ENCODE results near the gene TRMT112.
A peak's percentile ranks its signal among the peaks of the same experiment; 100 is the strongest.
"Not testable (repeated sequence)": the region's sequence is repeated elsewhere in the genome, so short reads cannot be mapped to it uniquely, and the experiment has no call there.

Gene TRMT112

DNA sequence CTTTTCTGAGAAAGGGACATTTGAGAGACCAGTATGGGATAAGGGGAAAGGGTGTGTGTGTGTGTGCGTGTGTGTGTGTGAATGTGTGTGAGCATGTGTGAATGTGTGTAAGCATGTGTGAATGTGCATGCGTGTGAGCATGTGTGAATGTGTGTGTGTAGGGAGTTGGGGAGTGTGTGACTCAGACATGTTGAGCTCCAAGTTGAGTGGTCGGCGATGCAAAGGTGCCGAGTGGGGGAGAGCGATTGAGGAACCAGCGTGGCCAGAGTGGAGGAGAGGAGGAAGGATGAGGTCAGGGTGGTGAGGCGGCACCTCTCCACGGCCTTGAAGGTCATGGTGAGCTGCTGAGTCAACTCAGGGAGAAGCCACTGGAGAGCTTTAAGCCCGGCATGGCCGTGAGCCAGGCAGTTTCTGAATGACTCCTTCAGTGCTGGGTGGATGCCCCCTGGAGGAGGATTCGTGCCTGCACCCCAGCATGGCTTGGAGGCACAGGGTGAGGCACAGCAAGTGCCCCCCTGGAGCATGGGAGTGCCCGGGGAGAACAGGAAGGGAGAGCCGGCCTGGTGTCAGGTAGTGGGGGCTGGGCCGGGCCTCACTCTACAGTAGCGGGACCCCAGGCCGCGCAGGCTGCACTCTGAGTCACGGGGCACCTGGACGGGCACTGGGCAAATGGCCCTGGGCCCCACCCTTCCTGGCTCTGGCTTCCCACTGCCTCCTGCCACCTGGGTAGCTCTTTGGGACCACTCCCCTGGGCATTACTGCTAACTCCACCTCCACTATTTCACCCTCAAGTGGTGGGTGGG lies 14.4 kb upstream of the TRMT112 start:
- peak; percentile 88 for DNase-seq (ENCODE audit: low spot score)

DNA sequence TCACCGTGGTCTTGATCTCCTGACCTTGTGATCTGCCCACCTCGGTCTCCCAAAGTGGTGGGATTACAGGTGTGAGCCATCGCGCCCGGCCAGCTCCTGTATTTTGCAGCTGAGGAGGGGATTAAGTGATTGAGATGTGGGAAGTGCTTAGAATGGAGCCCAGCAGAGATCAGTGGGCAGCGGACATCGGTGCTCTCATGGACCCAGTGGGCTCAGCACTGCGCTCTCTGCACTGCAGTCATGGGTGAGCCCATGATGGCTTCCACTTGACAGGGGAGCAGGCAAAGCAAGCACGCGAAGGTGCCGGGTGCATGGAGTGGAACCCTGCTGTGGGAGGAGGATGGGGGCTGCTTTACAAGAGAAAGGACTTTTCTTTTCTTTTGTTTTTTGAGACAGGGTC lies 13.5 kb upstream of the TRMT112 start:
- no peak for DNase-seq (ENCODE audit: low spot score)

DNA sequence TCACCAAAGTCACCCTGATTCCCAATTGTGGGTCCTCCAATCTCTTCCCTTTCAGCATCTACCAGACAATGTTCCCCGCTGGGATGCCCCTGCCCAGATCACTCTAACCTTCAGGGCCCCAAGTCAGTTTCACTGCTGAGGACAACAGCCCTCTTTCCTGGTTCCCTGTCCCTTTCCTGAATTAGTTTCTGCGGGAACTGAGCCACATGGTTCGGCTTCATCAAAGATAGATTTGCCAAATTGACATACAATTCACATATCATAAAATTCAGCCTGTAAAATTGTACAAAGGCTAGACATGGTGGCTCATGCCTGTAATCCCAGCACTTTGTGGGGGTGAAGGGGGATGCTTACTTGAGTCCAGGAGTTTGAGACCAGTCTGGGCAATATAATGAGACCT lies 10.6 kb upstream of the TRMT112 start:
- no peak for DNase-seq (ENCODE audit: low spot score)

DNA sequence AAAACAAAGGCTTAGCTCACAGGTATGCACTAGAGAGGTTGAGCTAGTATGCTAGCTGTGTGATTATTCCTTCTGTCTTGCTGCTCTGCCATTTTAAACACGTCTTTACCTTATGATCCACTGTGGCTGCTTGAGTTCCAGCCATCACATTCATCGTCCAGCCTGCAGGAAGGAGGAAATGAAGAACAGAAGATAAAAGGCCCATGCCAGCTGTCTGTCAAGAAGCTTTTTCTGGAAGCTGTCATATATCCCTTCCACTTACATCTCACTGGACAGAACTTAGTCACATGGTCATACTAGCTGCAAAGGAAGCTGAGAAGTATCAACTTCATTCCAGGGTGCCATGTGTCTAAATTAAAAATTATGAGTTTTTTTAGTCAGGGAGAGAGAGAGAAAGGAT lies 10.0 kb upstream of the TRMT112 start:
- no peak for DNase-seq (ENCODE audit: low spot score)

DNA sequence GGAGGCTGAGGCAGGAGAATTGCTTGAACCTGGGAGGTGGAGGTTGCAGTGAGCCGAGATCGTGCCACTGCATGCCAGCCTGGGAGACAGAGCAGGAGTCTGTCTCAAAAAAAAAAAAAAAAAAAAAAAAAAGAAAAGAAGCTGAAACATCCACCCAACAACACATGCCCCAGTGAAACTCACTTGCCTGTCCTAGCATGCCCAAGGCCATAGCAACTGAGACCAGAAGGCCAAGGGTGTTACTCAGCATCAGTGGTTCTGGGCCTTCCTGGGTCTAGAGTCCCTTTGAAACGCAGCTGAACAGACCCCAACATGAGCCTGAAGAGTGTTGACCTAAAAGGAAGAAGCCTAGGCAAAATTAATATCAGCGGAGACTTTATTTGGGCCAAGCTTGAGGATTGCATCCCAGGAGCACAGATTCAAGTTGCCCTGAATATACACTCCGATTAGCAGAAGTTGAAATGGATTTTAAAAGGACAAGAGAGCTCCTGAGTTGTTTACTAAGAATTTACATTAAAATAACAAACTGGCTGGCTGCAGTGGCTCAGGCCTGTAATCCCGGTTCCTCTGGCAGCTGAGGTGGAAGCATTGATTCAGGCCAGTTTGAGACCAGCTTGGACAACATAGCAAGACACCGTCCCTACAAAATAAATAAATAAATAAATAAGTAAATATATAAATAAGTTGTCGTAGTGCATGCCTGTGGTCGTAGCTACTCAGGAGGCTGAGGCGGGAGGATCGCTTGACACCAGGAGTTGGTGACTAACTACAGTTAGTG lies 7.5 kb upstream of the TRMT112 start:
- DNase-seq (ENCODE audit: low spot score): no peak

DNA sequence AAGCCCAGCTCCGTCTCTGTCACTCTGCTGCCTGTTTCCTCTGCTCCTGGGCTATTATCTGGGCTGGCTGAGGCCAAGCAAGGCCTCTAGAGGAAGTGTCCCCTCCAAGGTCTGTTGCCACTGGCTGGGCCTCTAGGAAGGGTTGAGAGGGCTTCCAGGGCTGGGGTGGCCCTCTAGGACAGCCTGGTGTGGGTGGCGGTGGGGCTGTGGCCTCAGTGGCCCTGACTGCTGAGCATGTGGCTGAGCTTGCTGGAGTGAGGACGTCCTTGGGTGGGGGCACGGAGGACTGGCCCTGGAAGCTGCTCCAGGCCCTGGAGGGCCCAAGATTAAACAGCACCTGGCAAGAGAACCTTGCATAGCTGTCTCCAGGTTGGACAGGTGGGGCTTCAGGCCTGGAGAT lies 6.6 kb upstream of the TRMT112 start:
- not testable (repeated sequence) for DNase-seq (ENCODE audit: low spot score)

DNA sequence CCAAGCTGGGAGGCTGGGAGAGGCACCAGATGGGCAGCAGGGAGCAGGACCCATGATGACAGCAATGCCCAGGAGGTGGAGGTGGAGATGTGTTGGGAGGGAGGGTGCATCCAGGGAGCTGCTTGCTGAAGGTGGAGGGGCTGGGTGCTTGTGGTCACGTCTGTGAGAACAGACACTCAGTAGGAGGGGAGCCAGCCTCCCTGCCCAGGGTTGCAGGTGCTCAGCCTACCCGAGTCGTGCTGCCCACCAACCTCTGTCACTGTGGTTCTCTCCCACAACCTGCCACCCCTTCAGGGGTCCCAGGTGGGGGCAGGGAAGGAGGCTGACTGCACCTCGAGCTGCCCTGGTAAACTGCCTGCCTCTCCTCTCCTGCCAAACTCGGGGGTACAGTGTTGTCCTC lies 6.0 kb upstream of the TRMT112 start:
- no peak for DNase-seq (ENCODE audit: low spot score)

DNA sequence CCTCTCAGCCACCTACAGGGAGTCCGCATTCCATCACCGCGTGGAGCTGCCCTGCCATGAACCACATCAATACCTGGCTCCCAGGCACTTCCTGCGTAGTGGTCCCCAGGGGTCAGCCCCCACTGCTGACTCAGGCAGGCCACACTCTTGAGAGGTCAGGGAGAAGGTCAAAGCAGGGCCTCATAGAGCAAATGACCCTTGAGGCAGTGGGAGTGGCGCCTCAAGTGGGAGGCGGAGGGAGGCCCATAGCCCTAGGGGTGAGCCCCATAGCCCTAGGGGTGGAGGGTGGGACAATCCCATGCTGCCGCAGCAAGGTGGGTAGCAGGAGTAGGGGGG lies 5.5 kb upstream of the TRMT112 start:
- DNase-seq (ENCODE audit: low spot score): no peak

DNA sequence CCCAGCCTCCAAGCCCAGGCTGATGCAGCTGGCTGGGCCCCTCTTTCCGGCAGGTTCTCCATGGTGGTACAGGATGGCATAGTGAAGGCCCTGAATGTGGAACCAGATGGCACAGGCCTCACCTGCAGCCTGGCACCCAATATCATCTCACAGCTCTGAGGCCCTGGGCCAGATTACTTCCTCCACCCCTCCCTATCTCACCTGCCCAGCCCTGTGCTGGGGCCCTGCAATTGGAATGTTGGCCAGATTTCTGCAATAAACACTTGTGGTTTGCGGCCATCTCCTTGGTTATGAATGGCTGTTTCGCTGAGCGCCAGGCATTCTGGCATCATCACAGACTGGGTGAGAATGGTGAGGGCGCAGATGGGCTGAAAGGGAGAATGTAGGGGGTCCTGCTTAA lies 4.2 kb upstream of the TRMT112 start:
- DNase-seq (ENCODE audit: low spot score): no peak

DNA sequence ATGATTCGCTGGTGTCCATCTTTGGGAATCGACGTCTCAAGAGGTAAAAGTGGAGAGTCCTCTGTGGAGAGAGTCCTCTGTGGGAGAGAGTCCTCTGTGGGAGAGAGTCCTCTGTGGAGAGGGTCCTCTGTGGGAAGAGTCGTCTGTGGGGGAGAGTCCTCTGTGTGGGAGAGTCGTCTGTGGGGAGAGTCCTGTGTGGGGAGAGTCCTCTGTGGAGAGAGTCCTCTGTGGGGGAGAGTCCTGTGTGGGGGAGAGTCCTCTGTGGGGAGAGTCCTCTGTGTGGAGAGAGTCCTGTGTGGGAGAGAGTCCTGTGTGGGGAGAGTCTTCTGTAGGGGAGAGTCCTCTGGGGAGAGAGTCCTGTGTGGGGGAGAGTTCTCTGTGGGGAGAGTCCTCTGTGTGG lies 3.7 kb upstream of the TRMT112 start:
- no peak for DNase-seq (ENCODE audit: low spot score)

DNA sequence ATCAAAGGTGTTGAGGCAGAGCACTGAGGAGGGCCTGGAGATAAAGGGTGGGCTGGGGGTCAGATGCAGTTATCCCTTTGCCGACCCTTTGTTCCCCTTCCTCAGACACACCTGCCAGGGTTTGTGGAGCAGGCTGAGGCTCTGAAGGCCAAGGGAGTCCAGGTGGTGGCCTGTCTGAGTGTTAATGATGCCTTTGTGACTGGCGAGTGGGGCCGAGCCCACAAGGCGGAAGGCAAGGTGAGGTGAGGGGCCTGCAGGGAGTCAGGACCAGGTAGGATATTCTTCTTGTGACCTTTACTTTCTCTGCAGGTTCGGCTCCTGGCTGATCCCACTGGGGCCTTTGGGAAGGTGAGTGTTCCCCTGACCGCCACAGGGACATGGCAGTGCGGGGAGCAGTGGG lies 3.2 kb upstream of the TRMT112 start:
- DNase-seq (ENCODE audit: low spot score): no peak

DNA sequence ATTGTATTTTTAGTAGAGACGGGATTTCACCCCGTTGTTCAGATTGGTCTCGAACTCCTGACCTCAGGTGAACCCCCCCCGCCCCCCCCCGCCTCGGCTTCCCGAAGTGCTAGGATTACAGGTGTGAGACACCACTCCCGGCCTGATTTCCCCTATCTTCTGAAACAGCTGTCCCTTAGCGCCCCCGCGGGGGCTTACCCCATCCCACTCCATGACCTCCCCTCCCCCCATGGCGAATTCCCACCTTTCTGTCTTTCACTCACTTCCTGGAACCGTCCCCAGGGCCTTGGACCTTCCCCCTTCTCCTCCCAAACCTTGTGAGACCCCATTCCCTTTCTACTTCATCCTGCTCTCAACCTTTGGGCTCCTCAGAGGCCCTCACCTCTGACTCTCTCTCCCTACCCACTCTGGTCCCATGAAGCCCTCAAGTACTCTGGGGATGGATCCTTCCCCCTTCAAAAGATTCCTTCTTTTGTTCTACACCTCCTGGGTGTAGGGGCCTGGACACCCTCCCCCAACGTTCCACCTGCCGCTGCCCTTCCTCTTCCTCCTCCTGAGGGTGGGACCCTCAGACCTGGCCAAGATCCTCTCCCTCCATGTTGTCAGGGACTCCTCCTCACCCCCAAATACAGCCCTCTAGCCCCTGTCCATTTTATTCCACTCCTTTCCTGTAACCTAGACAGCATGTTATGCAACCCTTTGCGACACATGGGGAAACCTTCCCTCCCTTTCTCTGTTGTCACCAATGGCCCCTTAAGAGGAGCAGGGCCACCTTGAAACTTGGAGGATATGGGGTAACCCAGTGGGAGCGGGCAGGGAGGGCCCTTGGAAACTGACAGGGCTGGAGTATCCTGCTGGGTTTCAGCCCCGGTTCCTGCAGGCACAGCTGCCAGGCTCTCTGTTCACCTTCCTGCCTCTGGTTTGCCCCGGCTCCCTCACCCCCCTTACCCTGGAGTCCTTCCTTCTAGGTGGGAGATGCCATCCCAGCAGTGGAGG lies 1.7 kb upstream of the TRMT112 start:
- DNase-seq (ENCODE audit: low spot score): no peak

DNA sequence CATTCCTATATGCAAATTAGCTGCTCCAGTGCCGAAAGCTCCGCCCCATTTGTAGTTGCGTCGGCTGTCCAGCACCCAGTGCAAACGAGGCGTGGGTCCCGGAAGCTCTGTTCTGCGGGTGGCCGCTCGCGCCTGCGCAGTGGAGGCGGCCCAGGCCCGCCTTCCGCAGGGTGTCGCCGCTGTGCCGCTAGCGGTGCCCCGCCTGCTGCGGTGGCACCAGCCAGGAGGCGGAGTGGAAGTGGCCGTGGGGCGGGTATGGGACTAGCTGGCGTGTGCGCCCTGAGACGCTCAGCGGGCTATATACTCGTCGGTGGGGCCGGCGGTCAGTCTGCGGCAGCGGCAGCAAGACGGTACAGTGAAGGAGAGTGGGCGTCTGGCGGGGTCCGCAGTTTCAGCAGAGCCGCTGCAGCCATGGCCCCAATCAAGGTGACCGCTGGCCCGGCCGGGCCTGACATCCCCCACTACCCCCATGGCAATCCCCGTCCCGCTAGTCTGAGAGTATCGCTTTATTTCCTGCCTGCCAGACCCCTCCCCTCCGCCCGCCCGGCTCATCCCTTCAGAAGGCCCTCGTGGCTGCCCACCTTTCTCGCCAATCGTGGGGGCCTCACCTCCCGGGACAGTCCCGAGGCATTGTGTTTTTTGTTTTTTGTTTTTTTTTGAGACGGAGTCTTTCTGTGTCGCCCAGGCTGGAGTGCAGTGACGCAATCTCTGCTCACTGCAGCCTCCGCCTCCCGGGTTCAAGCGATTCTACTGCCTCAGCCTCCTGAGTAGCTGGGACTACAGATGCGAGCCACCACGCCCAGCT lies 804 bp upstream of the TRMT112 start, which contains the start of gene PRDX5:
Gene PRDX5, plus strand, starts transcription at position 161 of the 805 bp plus-strand sequence. Its CDS starts 95 bp downstream, at position 256.
- peak; percentile 98 for DNase-seq (ENCODE audit: low spot score)

DNA sequence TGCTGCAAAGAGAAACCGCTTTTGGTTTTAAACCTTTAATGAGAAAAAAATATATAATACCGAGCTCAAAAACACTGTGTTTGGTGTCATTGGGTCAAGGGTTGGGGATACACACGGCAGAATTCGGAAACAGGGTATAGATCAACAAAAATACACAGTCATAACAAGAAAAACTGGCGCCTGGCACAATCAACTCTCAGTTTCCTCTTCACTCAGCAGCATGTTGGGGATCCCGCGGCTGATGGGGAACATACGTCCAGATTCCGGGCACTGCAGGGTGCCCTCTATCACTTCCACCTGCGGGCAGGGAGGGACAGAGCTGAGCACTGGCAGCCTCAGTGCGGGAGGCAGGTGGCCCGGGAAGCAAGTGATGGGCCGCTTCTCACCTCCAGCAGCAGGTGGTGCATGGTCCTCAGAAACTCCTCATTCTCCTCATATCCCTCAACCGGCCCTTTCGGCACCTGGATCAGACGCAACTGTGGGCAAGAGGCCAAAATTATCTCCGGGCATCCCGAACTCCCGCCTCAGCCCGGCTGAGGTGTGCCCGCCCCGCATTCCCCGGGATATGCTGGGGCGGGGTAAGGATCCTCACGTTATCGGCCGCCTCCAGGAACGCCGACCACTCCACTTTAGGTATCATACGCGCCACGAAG lies 561 bp downstream of the TRMT112 start:
- peak; percentile 73 for DNase-seq (ENCODE audit: low spot score)

DNA sequence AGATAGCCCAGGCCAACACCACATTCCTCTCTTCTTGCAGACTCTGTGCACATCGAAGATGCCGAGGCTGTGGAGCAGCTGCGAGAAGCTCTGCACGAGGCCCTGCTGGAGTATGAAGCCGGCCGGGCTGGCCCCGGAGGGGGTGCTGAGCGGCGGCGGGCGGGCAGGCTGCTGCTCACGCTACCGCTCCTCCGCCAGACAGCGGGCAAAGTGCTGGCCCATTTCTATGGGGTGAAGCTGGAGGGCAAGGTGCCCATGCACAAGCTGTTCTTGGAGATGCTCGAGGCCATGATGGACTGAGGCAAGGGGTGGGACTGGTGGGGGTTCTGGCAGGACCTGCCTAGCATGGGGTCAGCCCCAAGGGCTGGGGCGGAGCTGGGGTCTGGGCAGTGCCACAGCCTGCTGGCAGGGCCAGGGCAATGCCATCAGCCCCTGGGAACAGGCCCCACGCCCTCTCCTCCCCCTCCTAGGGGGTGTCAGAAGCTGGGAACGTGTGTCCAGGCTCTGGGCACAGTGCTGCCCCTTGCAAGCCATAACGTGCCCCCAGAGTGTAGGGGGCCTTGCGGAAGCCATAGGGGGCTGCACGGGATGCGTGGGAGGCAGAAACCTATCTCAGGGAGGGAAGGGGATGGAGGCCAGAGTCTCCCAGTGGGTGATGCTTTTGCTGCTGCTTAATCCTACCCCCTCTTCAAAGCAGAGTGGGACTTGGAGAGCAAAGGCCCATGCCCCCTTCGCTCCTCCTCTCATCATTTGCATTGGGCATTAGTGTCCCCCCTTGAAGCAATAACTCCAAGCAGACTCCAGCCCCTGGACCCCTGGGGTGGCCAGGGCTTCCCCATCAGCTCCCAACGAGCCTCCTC lies 1.5 kb downstream of the TRMT112 start:
- not testable (repeated sequence) for DNase-seq (ENCODE audit: low spot score)

DNA sequence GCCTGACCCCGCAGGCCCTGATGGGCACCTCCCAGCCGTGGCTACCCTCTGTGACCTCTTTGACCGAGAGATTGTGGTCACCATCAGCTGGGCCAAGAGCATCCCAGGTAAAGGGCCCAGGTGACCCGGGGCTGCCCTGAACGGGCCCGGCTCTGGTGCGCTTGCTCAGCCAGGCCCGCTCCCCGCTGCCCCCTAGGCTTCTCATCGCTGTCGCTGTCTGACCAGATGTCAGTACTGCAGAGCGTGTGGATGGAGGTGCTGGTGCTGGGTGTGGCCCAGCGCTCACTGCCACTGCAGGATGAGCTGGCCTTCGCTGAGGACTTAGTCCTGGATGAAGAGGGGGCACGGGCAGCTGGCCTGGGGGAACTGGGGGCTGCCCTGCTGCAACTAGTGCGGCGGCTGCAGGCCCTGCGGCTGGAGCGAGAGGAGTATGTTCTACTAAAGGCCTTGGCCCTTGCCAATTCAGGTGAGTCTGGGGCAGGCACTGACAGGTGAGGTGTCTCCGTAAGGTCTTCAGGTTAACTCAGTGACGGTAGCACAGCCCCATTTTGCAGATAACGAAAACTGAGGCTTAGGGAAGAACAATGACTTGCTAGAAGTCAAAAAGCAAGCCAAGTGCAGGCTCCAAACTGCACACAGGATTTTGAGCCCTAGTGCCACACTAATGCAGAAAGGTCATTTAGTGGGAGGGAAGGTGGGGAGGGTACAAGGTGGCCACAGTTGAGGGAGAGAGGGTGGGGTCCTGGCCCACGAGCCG lies 2.4 kb downstream of the TRMT112 start:
- DNase-seq (ENCODE audit: low spot score): no peak

DNA sequence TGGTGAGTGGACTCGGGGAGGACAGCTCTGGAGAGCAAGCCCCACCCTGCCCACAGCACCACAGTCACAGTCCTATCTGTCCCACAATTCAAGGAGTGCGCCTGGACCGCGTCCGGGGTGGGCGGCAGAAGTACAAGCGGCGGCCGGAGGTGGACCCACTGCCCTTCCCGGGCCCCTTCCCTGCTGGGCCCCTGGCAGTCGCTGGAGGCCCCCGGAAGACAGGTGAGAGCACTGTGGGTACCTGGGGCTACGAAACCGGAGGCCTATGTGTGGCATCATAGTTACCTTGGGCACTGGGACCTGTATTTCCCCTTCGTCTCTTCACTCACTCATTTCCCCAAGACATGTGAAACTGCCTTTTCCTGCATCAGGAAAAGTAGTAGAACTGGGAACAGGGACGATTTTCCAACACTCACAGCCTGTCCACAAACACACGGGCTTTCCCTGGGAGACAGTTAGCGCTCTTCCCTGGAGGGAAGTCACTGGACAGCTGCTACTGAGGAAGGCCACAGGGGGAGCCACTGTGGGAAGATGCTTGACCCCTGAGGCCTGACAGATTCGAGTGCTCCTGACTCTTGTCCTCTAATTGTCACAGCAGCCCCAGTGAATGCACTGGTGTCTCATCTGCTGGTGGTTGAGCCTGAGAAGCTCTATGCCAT lies 3.1 kb downstream of the TRMT112 start:
- no peak for DNase-seq (ENCODE audit: low spot score)

DNA sequence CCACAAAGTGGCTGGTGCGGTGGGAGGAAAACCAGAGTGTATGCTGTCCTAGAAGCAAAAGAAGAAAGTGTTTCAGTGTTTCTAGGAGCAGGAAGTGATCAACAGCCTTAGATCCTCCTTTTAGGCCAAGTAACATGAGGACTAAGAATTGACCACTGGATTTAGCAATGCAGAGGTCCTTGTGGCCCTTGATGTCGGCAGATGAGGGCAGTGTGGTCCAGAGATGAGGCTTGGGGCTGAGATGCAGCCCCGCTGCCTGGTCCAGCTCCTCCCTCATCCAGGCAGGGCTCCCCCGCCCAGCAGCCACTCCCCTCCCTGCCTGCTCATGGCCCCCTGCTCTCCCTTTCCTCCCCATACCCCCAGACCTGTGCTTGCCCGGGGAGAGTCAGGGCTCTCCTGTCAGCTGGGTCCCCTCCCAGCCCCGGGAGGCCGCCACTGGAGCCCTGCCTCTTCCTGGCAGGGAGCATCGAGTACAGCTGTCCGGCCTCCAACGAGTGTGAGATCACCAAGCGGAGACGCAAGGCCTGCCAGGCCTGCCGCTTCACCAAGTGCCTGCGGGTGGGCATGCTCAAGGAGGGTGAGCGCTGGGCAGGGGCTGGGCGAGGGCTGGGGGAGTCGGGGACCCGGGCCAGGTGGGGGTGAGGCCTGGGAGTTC lies 3.7 kb downstream of the TRMT112 start:
- DNase-seq (ENCODE audit: low spot score): no peak

Data from LoVo (cell line).